Breast epithelium (tissue), 4 donors: Measurements from ENCODE around the gene RAET1G. TPM values are rescaled to one million over a fixed set of nuclear protein-coding genes. Genes with fewer than 3 reads are reported as not detected.

ENCODE experiments used
- DNase-seq, 2 donors: peaks; one replicate each; pipeline ENCODE4 v3.0.0-alpha.2; 2019; ENCODE audit warnings: low spot score in 2 of 2
- H3K27ac ChIP-seq, 2 donors: fragments of 200-600 bp; sonication (generic) in 1 of 2; one replicate each; pipeline ENCODE4 v1.5.1; 2016 to 2019; ENCODE audit warnings: mild to moderate bottlenecking in 1 of 2
- H3K27me3 ChIP-seq, 2 donors: fragments of 200-600 bp; sonication (generic) in 1 of 2; one replicate each; pipeline versions ENCODE4 v1.5.1 to v1.6.0; 2017 to 2019; ENCODE audit warnings: control low read depth in 1 of 2, mild to moderate bottlenecking in 1 of 2
- H3K36me3 ChIP-seq: fragments of 200-600 bp; one replicate; pipeline ENCODE4 v1.5.1; 2019
- H3K4me1 ChIP-seq, 2 donors: fragments of 200-600 bp; sonication (generic); one replicate each; pipeline ENCODE4 v1.5.1; 2016 to 2019; ENCODE audit warnings: control low read depth in 1 of 2
- H3K4me3 ChIP-seq, 3 donors: fragments of 200-600 bp; sonication (generic); 1 replicate in 2 of 3; 2 replicates in 1 of 3; pipeline ENCODE4 v1.5.1; 2016 to 2019; ENCODE audit warnings: mild to moderate bottlenecking in 3 of 3, moderate library complexity in 2 of 3
- H3K9me3 ChIP-seq, 2 donors: fragments of 200-600 bp; sonication (generic) in 1 of 2; one replicate each; pipeline ENCODE4 v1.5.1; 2016 to 2019; ENCODE audit warnings: control low read depth in 1 of 2
- POLR2A ChIP-seq: fragments of 450-650 bp; IDR thresholded peaks from one replicate; pipeline ENCODE4 v1.6.1; 2016; ENCODE audit warnings: antibody characterized with exemption, mild to moderate bottlenecking, moderate library complexity
- POLR2AphosphoS5 ChIP-seq, 3 donors: sonication (generic); formaldehyde crosslinking; IDR thresholded peaks; one replicate each; pipeline ENCODE4 v1.6.1; 2017; ENCODE audit warnings: antibody characterized with exemption in 3 of 3
- intact Hi-C: fragments of 100-400 bp; cut with DNase I; formaldehyde crosslinking; loops from one replicate; pipeline ENCODE4 v1.15.1; 2023; ENCODE audit warnings: low total_unique reads
- total RNA-seq, 3 donors: library from RNA; depleted of rRNA; stranded (reverse); fragments of >200 nt; gene quantifications; one replicate each; pipeline ENCODE4 v1.1.0, GENCODE V29; 2016
- TF ChIP-seq, protein P1 (sequence below), 3 donors: fragments of 450-650 bp; IDR thresholded peaks; one replicate each; pipeline ENCODE4 v1.5.1; 2016 to 2017; ENCODE audit warnings: antibody characterized with exemption in 3 of 3, mild to moderate bottlenecking in 3 of 3, moderate library complexity in 3 of 3

Gene RAET1G
- total RNA-seq, 3 donors from 2014 or later, result 2.2 TPM; not detected in 2

DNA sequence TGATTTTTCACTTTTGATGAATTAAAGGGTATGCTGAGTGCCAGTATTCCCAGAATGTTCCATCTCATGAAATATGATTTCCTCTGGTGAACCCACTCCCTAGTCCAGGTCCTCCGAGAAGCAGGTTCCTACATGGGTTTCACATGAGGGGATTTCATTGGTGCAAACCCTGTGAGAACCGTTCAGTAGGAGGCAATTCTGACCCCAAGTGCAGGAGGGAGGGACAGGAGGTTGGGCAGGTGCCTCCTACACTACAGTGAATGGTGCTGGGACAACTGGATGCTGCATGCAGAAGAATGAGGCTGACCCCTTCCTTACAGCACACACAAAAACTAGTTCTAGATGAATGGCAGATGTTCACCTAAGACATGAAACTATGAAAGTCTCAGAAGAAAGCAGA is 13.8 kb upstream of the RAET1G start:
- H3K27ac ChIP-seq, result no peak overlapping the region
- TF ChIP-seq POLR2A, result no peak
- TF ChIP-seq POLR2AphosphoS5 (IDR thresholded peaks at IDR 0.05), result no peak
- TF ChIP-seq, protein P1, sequence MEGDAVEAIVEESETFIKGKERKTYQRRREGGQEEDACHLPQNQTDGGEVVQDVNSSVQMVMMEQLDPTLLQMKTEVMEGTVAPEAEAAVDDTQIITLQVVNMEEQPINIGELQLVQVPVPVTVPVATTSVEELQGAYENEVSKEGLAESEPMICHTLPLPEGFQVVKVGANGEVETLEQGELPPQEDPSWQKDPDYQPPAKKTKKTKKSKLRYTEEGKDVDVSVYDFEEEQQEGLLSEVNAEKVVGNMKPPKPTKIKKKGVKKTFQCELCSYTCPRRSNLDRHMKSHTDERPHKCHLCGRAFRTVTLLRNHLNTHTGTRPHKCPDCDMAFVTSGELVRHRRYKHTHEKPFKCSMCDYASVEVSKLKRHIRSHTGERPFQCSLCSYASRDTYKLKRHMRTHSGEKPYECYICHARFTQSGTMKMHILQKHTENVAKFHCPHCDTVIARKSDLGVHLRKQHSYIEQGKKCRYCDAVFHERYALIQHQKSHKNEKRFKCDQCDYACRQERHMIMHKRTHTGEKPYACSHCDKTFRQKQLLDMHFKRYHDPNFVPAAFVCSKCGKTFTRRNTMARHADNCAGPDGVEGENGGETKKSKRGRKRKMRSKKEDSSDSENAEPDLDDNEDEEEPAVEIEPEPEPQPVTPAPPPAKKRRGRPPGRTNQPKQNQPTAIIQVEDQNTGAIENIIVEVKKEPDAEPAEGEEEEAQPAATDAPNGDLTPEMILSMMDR (IDR thresholded peaks at IDR 0.05), result no peak
- DNase-seq, result no peak
- H3K36me3 ChIP-seq, result no peaks in the 10 kb centered on the region
- intact Hi-C loops, result no loop called here
- no peak overlapping the region for H3K4me3 ChIP-seq
- peaks cover 0 to 59% of the 10 kb centered on the region in 2 donors for H3K27me3 ChIP-seq
- H3K4me1 ChIP-seq, result no peaks in the 10 kb centered on the region
- H3K9me3 ChIP-seq, result no peaks in the 10 kb centered on the region

DNA sequence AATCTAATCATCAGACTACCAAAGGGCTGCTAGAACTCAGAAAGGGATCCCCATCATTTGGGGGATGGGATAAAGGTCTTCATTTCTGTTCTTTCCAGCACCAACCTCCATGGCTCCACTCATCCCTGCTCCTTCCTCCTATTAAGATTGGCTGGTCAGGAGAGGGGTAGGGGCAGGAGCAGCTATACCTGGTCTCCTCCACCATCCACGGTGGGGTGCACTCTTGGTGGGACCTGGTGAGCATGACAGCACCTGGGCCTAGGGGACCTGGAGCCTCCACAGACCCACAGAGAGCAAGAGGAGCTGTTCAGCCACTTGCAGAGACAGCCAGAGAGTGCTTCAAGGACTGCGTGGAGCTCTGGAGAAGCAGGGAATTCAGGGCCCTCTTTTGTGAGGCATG is 12.7 kb upstream of the RAET1G start:
- Histone ChIP-seq H3K27me3 (peaks cover 0 to 54% of the 10 kb centered on the region in 2 donors), H3K27ac (no peak overlapping the region), H3K9me3 (no peaks in the 10 kb centered on the region), H3K36me3 (no peaks in the 10 kb centered on the region), H3K4me1 (no peaks in the 10 kb centered on the region), H3K4me3 (no peak overlapping the region)
- intact Hi-C loops, result no loop called here
- DNase-seq, result no peak
- TF ChIP-seq POLR2A, result no peak
- TF ChIP-seq, protein P1 (IDR thresholded peaks at IDR 0.05), result no peak
- TF ChIP-seq POLR2AphosphoS5 (IDR thresholded peaks at IDR 0.05), result no peak

DNA sequence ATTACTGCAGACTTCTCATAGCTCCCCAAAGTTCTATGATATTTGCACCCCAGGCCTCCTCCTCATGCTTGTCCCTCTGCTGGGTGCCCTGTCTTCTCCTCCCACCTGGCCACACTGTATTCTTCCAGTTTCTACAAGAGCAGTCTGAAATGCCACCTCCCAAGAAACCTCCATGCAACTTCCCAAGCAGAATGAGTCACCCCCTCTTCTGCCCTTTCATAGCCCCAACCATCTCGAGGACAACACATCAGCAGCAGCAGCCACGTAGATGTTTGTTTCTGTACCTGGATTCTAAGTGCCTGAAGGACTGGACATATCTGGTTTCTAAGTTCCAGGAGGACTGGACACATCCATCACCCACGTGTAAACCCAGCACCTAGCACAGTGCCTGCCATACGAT is 12.3 kb upstream of the RAET1G start:
- no peaks in the 10 kb centered on the region for H3K9me3 ChIP-seq
- intact Hi-C loops, result no loop called here
- H3K36me3 ChIP-seq, result no peaks in the 10 kb centered on the region
- no peaks in the 10 kb centered on the region for H3K4me1 ChIP-seq
- H3K27me3 ChIP-seq, result peaks cover 0 to 50% of the 10 kb centered on the region in 2 donors
- no peak for DNase-seq
- no peak overlapping the region for H3K27ac ChIP-seq
- no peak overlapping the region for H3K4me3 ChIP-seq
- TF ChIP-seq, protein P1 (IDR thresholded peaks at IDR 0.05), result no peak
- TF ChIP-seq POLR2AphosphoS5 (IDR thresholded peaks at IDR 0.05) (no peak), POLR2A (no peak)

DNA sequence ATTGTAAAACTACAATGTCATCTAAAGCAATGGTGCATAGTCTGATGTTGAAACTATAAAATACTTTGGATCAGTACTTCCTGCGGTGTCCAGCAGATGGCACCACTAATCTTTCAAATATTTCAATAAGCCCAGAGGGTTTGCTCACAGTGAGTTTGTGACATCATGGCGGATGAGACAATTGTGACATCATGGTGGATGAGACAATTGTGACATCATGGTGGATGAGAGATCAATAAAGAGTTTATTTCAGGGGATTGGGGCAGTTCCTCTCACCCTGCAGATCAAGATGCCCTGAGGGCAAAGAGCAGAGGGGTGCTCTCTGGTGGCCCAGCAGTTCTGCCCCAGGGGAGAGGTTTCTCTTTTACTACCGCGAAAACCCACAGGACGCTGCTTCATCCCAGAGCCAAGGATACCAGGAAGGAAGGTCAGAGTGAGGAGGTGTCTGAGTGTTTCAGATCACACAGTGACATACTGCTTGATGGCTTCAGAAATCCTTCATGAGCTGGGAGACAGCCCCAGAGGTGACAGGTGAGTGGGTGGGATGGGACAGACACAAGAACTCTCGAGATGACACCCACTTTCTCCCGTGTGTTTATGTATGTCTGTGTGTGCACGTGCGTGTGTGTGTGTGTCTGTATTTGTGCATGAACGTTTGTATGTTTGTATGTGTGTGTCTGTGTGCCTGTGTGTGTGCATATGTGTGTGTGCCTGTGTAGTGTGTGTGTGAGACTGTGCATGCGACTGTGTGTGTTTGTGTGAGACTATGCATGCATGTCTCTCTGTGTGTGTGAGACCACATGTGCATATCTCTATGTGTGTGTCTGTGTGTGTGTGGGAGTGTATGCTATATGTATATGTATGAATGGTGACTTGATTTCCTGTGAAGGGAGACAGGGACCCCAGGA is 11.6 kb upstream of the RAET1G start:
- H3K9me3 ChIP-seq, result no peaks in the 10 kb centered on the region
- peak in 1 of 3 donors; percentile 12 for TF ChIP-seq POLR2AphosphoS5 (IDR thresholded peaks at IDR 0.05)
- TF ChIP-seq POLR2A, result no peak
- TF ChIP-seq, protein P1 (IDR thresholded peaks at IDR 0.05), result peak; percentile 76 to 86 (median 82)

DNA sequence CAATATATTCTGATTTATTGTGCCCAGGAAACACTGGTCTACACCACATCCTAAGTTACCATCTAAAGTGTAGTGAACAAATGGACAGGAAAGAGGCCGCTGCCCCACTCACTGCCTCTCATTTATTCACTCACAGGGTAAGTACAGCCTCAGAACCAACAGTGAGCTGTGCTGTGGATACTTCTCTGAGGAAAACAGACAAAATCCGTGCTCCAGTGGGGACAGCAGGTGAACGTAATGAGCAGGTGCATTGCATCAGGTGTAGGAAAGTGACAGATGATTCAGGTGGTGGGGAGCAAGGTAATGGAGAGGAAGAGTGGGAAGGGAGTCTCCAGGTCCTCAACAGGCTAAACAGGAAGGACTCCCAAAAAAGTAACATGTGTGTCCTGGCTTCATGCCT is 10.5 kb upstream of the RAET1G start:
- no peak overlapping the region for H3K4me3 ChIP-seq
- DNase-seq, result no peak
- H3K36me3 ChIP-seq, result no peaks in the 10 kb centered on the region
- no peaks in the 10 kb centered on the region for H3K4me1 ChIP-seq
- no peak overlapping the region for H3K27ac ChIP-seq
- intact Hi-C loops, result no loop called here
- no peaks in the 10 kb centered on the region for H3K9me3 ChIP-seq
- TF ChIP-seq, protein P1 (IDR thresholded peaks at IDR 0.05), result no peak
- TF ChIP-seq POLR2AphosphoS5 (IDR thresholded peaks at IDR 0.05), result no peak
- TF ChIP-seq POLR2A, result no peak
- H3K27me3 ChIP-seq, result peaks cover 0 to 32% of the 10 kb centered on the region in 2 donors

More for the DNA sequence above, 11.6 kb upstream of the RAET1G start:
- H3K36me3 ChIP-seq, result no peaks in the 10 kb centered on the region
- peak in 1 of 2 donors; percentile 43 for DNase-seq
- H3K27ac ChIP-seq, result no peak overlapping the region
- intact Hi-C loops, result no loop called here
- H3K27me3 ChIP-seq, result peaks cover 0 to 42% of the 10 kb centered on the region in 2 donors
- H3K4me1 ChIP-seq, result no peaks in the 10 kb centered on the region
- no peak overlapping the region for H3K4me3 ChIP-seq
